HepG2 (cell line): ENCODE results near the gene DNAJC5. TPM values are rescaled to one million over a fixed set of nuclear protein-coding genes. Genes with fewer than 3 reads are reported as not detected.
A peak's percentile ranks its signal among the peaks of the same experiment; 100 is the strongest.

Experiments
- ARID2 ChIP-seq: sonication (generic); formaldehyde crosslinking; IDR thresholded peaks from 2 replicates; pipeline ENCODE4 v1.8.1; 2022; ENCODE audit warnings: mild to moderate bottlenecking, missing genetic modification reagents, borderline replicate concordance
- ATF1 ChIP-seq: IDR thresholded peaks from 2 replicates; pipeline ENCODE4 v1.6.1; 2016; ENCODE audit warnings: mild to moderate bottlenecking, control low read depth
- CBX1 ChIP-seq: IDR thresholded peaks from one replicate; pipeline ENCODE4 v1.6.1; 2016; ENCODE audit warnings: antibody characterized with exemption, low read depth
- CC2D1A ChIP-seq: sonication (generic); formaldehyde crosslinking; IDR thresholded peaks from 2 replicates; pipeline ENCODE4 v1.8.1; 2023; ENCODE audit warnings: mild to moderate bottlenecking, missing genetic modification reagents
- FOXA3 ChIP-seq: IDR thresholded peaks from 2 replicates; pipeline ENCODE4 v1.6.1; 2016; ENCODE audit warnings: missing genetic modification reagents, missing compliant biosample characterization
- FOXM1 ChIP-seq: sonication (generic); formaldehyde crosslinking; IDR thresholded peaks from 2 replicates; pipeline ENCODE4 v1.5.0; 2020; ENCODE audit warnings: missing genetic modification reagents
- GATAD1 ChIP-seq: IDR thresholded peaks from 2 replicates; pipeline ENCODE4 v1.6.1; 2016; ENCODE audit warnings: missing genetic modification reagents, missing compliant biosample characterization
- GTF3A ChIP-seq: sonication (generic); formaldehyde crosslinking; conservative IDR thresholded peaks from 2 replicates; pipeline ENCODE4 v1.4.0; 2020; ENCODE audit warnings: mild to moderate bottlenecking, missing genetic modification reagents
- HNRNPH1 ChIP-seq: fragments of 200-400 bp; formaldehyde crosslinking; optimal IDR thresholded peaks from 2 replicates; pipeline ENCODE3; 2017; ENCODE audit warnings: mild to moderate bottlenecking, low read depth, low read length
- HOXA7 ChIP-seq: sonication (generic); formaldehyde crosslinking; IDR thresholded peaks from 2 replicates; pipeline ENCODE4 v1.8.1; 2022; ENCODE audit warnings: mild to moderate bottlenecking, missing genetic modification reagents, moderate library complexity
- KLF9 ChIP-seq: IDR thresholded peaks from 2 replicates; pipeline ENCODE4 v1.6.1; 2016; ENCODE audit warnings: low read depth
- KMT2A ChIP-seq: sonication (generic); formaldehyde crosslinking; IDR thresholded peaks from 2 replicates; pipeline ENCODE4 v1.4.0; 2020; ENCODE audit warnings: missing genetic modification reagents
- MEF2D ChIP-seq: sonication (generic); formaldehyde crosslinking; IDR thresholded peaks from 2 replicates; pipeline ENCODE4 v1.5.1; 2020; ENCODE audit warnings: mild to moderate bottlenecking, missing genetic modification reagents
- MIER2 ChIP-seq: IDR thresholded peaks from 2 replicates; pipeline ENCODE4 v1.6.1; 2016; ENCODE audit warnings: missing biosample characterization, missing genetic modification reagents
- MNT ChIP-seq: fragments of 450-650 bp; IDR thresholded peaks from 2 replicates; pipeline ENCODE4 v1.6.1; 2016
- MZF1 ChIP-seq: sonication (generic); formaldehyde crosslinking; IDR thresholded peaks from 2 replicates; pipeline ENCODE4 v1.8.1; 2023; ENCODE audit warnings: mild to moderate bottlenecking, missing genetic modification reagents, borderline replicate concordance
- NFATC3 ChIP-seq: sonication (generic); formaldehyde crosslinking; IDR thresholded peaks from 2 replicates; pipeline ENCODE4 v1.5.1; 2020; ENCODE audit warnings: mild to moderate bottlenecking, missing genetic modification reagents
- NFYC ChIP-seq: IDR thresholded peaks from 2 replicates; pipeline ENCODE4 v1.6.1; 2016; ENCODE audit warnings: missing genetic modification reagents, missing compliant biosample characterization
- RBM22 ChIP-seq: fragments of 200-400 bp; formaldehyde crosslinking; optimal IDR thresholded peaks from 2 replicates; pipeline ENCODE3; 2017; ENCODE audit warnings: mild to moderate bottlenecking, low read length, moderate library complexity
- SP140L ChIP-seq: sonication (generic); formaldehyde crosslinking; IDR thresholded peaks from 2 replicates; pipeline ENCODE4 v1.4.0; 2020; ENCODE audit warnings: missing genetic modification reagents, borderline replicate concordance
- ZBTB34 ChIP-seq: sonication (generic); formaldehyde crosslinking; IDR thresholded peaks from 2 replicates; pipeline ENCODE4 v1.8.0; 2022; ENCODE audit warnings: mild to moderate bottlenecking, missing genetic modification reagents
- ZBTB7A ChIP-seq: sonication (generic); formaldehyde crosslinking; IDR thresholded peaks from 2 replicates; pipeline ENCODE4 v1.8.0; 2022; ENCODE audit warnings: mild to moderate bottlenecking, missing genetic modification reagents
- ZNF44 ChIP-seq: sonication (generic); formaldehyde crosslinking; IDR thresholded peaks from 2 replicates; pipeline ENCODE4 v1.5.1; 2020; ENCODE audit warnings: mild to moderate bottlenecking, missing genetic modification reagents
- ZNF546 ChIP-seq: sonication (generic); formaldehyde crosslinking; conservative IDR thresholded peaks from 2 replicates; pipeline ENCODE4 v1.8.1; 2023; ENCODE audit warnings: mild to moderate bottlenecking, missing genetic modification reagents
- ZNF563 ChIP-seq: sonication (generic); formaldehyde crosslinking; IDR thresholded peaks from 2 replicates; pipeline ENCODE4 v1.8.0; 2022; ENCODE audit warnings: mild to moderate bottlenecking, moderate library complexity, missing genetic modification reagents
- ZNF572 ChIP-seq: sonication (generic); formaldehyde crosslinking; IDR thresholded peaks from 2 replicates; pipeline ENCODE4 v1.5.1; 2020; ENCODE audit warnings: mild to moderate bottlenecking, missing genetic modification reagents
- ZNF709 ChIP-seq: sonication (generic); formaldehyde crosslinking; IDR thresholded peaks from 2 replicates; pipeline ENCODE4 v1.5.0; 2020; ENCODE audit warnings: mild to moderate bottlenecking, missing genetic modification reagents
- ZNF713 ChIP-seq: sonication (generic); formaldehyde crosslinking; IDR thresholded peaks from 2 replicates; pipeline ENCODE4 v1.4.0; 2020; ENCODE audit warnings: mild to moderate bottlenecking, missing genetic modification reagents
- ZSCAN22 ChIP-seq: sonication (generic); formaldehyde crosslinking; IDR thresholded peaks from 2 replicates; pipeline ENCODE4 v1.4.0; 2020; ENCODE audit warnings: mild to moderate bottlenecking, missing genetic modification reagents
- polyA plus RNA-seq, 8 experiments: library from polyadenylated mRNA; depleted of rRNA in 3 of 8; stranded (reverse) in 7 of 8; unstranded in 1 of 8; fragments of >200 nt; fragmentation: Illumina TruSeq in 4 of 8; extraction: Trizol in 4 of 8; gene quantifications; 2 replicates each; pipeline versions ENCODE4 v1.2.1 to v1.2.3, GENCODE V29; 2011 to 2016; ENCODE audit warnings: low read depth in 4 of 8, missing spikeins in 1 of 8, mixed read lengths in 1 of 8; ENCODE audit not compliant: insufficient read depth in 1 of 8
- total RNA-seq, 5 experiments: library from RNA; depleted of rRNA; stranded (reverse); fragments of >200 nt; fragmentation: Illumina TruSeq; extraction: Trizol; gene quantifications; 2 replicates each; pipeline ENCODE4 v1.2.3, GENCODE V29; 2016; ENCODE audit warnings: low read depth in 1 of 5
- TF ChIP-seq, protein P1 (sequence below): sonication (generic); formaldehyde crosslinking; IDR thresholded peaks from 2 replicates; pipeline ENCODE4 v1.5.0; 2020; ENCODE audit warnings: missing genetic modification reagents, mild to moderate bottlenecking, borderline replicate concordance

The DNAJC5 gene
- total and polyA plus RNA-seq, 2 of the 13 experiments (the other 11 are each of a cell fraction or from before 2014, with no cell fraction given): 42.8 to 64.5 TPM

- no peak; the same call in 1 of the 2 replicates for TF ChIP-seq GTF3A (CRISPR knock-in tag)
- TF ChIP-seq FOXM1 (CRISPR knock-in tag): no peak
- peak; percentile 78 for TF ChIP-seq ZBTB7A (CRISPR knock-in tag)
- no peak for TF ChIP-seq ATF1
- TF ChIP-seq MEF2D: peak; percentile 78
- TF ChIP-seq GATAD1 (CRISPR knock-in tag): peak; percentile 73
- no peak for TF ChIP-seq ZSCAN22 (CRISPR knock-in tag)
- TF ChIP-seq ARID2 (CRISPR knock-in tag): 0 out of 2 replicates have a peak, but pooled peaks have one; percentile 49
- no peak; the same call in 1 of the 2 replicates for TF ChIP-seq ZNF546 (CRISPR knock-in tag)
- no peak for TF ChIP-seq HOXA7 (CRISPR knock-in tag)
- peak; percentile 71 for TF ChIP-seq CBX1
- peak; percentile 98 for TF ChIP-seq ZNF572
- TF ChIP-seq MZF1 (CRISPR knock-in tag): no peak
- no peak for TF ChIP-seq SP140L (CRISPR knock-in tag)
- peak; percentile 33; the same call in 1 of the 2 replicates for TF ChIP-seq KLF9 (CRISPR knock-in tag)
- peak; percentile 55 for TF ChIP-seq MIER2 (CRISPR knock-in tag)
- 0 out of 2 replicates have a peak, but pooled peaks have one; percentile 22 for TF ChIP-seq NFYC
- no peak for TF ChIP-seq NFATC3 (CRISPR knock-in tag)
- peak; percentile 48 for TF ChIP-seq HNRNPH1
- peak; percentile 28 for TF ChIP-seq RBM22
- no peak; the same call in 1 of the 2 replicates for TF ChIP-seq FOXA3 (CRISPR knock-in tag)
- TF ChIP-seq ZNF44: no peak
- 0 out of 2 replicates have a peak, but pooled peaks have one; percentile 17 for TF ChIP-seq ZBTB34 (CRISPR knock-in tag)
- peak; percentile 55; the same call in 1 of the 2 replicates for TF ChIP-seq KMT2A (CRISPR knock-in tag)
- TF ChIP-seq ZNF709 (CRISPR knock-in tag): no peak; the same call in 1 of the 2 replicates
- peak; percentile 60; the same call in 1 of the 2 replicates for TF ChIP-seq ZNF563 (CRISPR knock-in tag)
- TF ChIP-seq ZNF713 (CRISPR knock-in tag): peak; percentile 88; the same call in 1 of the 2 replicates
- TF ChIP-seq, protein P1, sequence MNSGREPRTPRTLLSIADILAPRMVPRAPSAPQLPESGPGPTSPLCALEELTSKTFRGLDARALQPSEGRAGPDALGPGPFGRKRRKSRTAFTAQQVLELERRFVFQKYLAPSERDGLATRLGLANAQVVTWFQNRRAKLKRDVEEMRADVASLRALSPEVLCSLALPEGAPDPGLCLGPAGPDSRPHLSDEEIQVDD (CRISPR knock-in tag): peak; percentile 19
- peak; percentile 93 for TF ChIP-seq CC2D1A (CRISPR knock-in tag)
- no peak for TF ChIP-seq MNT
Measured at GRCh38 chr20:63858393-63859165, 36.3 kb upstream of the DNAJC5 start (continued).
